ENCODE results near the gene CLSTN1. TPM values are rescaled to one million over a fixed set of nuclear protein-coding genes. Genes with fewer than 3 reads are reported as not detected.
"Not testable (repeated sequence)": the region's sequence is repeated elsewhere in the genome, so short reads cannot be mapped to it uniquely, and the experiment has no call there.

The CLSTN1 gene
- total RNA-seq, 1 experiment from 2014 or later, result 106 TPM

DNA sequence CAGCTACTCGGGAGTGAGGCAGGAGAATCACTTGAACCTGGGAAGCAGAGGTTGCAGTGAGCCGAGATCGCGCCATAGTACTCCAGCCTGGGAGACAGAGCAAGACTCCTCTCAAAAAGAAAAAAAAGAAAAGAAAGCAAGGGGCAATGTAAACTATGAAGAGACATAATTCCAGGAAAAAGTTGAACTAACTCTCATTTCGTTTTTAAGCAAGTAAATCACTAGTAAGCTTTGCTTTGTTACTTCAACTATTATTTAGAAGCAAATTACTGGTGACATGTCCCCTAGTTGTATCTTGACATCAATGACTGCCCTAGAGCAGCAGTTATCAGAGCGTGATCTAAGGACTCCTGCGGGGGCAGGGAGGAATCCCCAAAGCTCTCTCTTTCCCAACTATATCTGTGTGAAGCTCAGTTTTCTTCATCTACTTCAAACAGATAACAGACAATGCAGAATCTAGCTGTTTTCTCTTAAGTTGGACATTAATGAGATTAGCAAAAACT is 18.7 kb downstream of the CLSTN1 start:
- peak overlapping the region; percentile 89 for H3K27ac Mint-ChIP-seq (ENCODE audit: low read depth, unreplicated experiment)
- no peaks in the 10 kb centered on the region for H3K9me3 Mint-ChIP-seq (ENCODE audit: unreplicated experiment)
- peaks cover 23% of the 10 kb centered on the region for H3K4me1 Mint-ChIP-seq (ENCODE audit: insufficient read depth, unreplicated experiment)
- TF ChIP-seq, protein P1, sequence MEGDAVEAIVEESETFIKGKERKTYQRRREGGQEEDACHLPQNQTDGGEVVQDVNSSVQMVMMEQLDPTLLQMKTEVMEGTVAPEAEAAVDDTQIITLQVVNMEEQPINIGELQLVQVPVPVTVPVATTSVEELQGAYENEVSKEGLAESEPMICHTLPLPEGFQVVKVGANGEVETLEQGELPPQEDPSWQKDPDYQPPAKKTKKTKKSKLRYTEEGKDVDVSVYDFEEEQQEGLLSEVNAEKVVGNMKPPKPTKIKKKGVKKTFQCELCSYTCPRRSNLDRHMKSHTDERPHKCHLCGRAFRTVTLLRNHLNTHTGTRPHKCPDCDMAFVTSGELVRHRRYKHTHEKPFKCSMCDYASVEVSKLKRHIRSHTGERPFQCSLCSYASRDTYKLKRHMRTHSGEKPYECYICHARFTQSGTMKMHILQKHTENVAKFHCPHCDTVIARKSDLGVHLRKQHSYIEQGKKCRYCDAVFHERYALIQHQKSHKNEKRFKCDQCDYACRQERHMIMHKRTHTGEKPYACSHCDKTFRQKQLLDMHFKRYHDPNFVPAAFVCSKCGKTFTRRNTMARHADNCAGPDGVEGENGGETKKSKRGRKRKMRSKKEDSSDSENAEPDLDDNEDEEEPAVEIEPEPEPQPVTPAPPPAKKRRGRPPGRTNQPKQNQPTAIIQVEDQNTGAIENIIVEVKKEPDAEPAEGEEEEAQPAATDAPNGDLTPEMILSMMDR (IDR thresholded peaks at IDR 0.05; ENCODE audit: unreplicated experiment), result no peak
- ChIA-PET POLR2A (interaction anchor here (0.8 to 4.3 kb wide), 7 partner anchors 10 to 38 kb away, joined by 4 to 41 read pairs (median 7); partner anchors contain the start of gene CLSTN1), CTCF (interaction anchor here (0.6 to 3.2 kb wide), 9 partner anchors 11 to 69 kb away, joined by 3 to 16 read pairs (median 4); no protein-coding TSS in a partner anchor)
- no peaks in the 10 kb centered on the region for H3K27me3 Mint-ChIP-seq (ENCODE audit: insufficient read depth, unreplicated experiment)
- peak overlapping the region; percentile 16 for H3K4me3 Mint-ChIP-seq (ENCODE audit: unreplicated experiment)
- DNase-seq (ENCODE audit: unreplicated experiment), result no peak
- BruUV-seq (replicated peaks), result no TSS peak
- H3K36me3 Mint-ChIP-seq (ENCODE audit: insufficient read depth, unreplicated experiment), result peaks cover 5% of the 10 kb centered on the region
- intact Hi-C loops (cut with micrococcal nuclease), result no loop called here

DNA sequence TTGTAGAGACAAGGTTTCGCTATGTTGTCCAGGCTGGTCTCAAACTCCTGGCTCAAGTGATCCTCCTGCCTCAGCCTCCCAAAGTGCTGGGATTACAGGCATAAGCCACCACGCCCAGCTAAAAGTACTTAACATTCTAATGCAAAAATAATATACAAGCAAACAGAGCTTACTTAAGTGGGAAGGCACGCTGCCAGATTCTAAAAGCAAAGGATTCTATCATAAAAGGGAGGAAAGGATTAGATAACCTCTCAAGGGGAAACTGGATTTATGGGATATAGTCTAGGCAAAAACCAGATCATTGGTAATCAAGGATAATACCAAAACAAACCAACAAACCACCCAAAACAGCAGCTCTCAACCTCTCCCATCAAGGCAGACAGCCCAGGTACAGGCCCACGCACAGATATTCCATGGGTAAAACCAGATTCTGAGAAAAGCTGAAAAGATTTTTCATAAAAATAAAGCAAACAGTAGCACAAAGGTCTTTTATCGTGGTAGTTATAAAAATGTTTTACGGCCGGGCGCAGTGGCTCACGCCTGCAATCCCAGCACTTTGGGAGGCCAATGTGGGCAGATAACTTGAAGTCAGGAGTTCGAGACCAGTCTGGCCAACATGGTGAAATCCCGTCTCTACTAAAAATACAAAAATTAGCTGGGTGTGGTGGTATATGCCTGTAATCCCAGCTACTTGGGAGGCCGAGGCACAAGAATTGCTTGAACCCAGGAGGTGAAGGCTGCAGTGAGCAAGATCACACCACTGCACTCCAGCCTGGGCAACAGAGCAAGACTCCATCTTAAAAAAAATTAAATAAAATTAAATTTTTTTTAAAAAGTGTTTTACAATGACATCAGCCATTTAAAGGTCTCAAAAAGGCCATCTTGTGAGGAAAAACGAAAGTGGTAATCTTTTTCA is 20.5 kb downstream of the CLSTN1 start:
- H3K4me1 Mint-ChIP-seq (ENCODE audit: insufficient read depth, unreplicated experiment), result peaks cover 24% of the 10 kb centered on the region
- H3K27me3 Mint-ChIP-seq (ENCODE audit: insufficient read depth, unreplicated experiment); H3K36me3 Mint-ChIP-seq (ENCODE audit: insufficient read depth, unreplicated experiment); DNase-seq (ENCODE audit: unreplicated experiment); H3K9me3 Mint-ChIP-seq (ENCODE audit: unreplicated experiment); intact Hi-C loops (cut with micrococcal nuclease); BruUV-seq (replicated peaks); H3K27ac Mint-ChIP-seq (ENCODE audit: low read depth, unreplicated experiment); H3K4me3 Mint-ChIP-seq (ENCODE audit: unreplicated experiment): not testable (repeated sequence)
- ChIA-PET POLR2A (interaction anchor here (0.6 to 4.3 kb wide), 6 partner anchors 13 to 920 kb away, joined by 3 to 41 read pairs (median 3); no protein-coding TSS in a partner anchor), CTCF (interaction anchor here (0.6 to 4.3 kb wide), 4 partner anchors 11 to 153 kb away, joined by 3 to 22 read pairs (median 4); no protein-coding TSS in a partner anchor)

DNA sequence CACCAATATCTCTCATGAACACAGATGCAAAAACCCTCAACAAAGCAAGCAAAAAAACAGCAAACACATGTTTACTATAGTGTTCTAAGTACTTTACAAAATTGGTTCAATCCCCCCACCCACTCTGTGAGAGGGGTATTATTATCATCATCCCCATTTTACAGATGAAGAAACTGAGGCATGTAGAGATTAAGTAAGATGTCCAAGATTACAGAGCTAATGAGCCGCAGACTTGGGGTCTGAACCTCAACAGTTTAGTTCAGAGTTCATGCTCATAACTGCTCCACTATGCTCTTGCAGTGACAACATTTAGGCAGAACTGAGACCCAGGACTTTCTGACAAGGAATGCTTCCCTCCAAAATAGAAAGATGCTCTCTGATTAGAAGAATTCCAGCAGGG is 21.9 kb downstream of the CLSTN1 start:
- H3K36me3 Mint-ChIP-seq (ENCODE audit: insufficient read depth, unreplicated experiment), result no peaks in the 10 kb centered on the region
- no peak overlapping the region for H3K4me3 Mint-ChIP-seq (ENCODE audit: unreplicated experiment)
- H3K27ac Mint-ChIP-seq (ENCODE audit: low read depth, unreplicated experiment), result no peak overlapping the region
- intact Hi-C loops (cut with micrococcal nuclease), result no loop called here
- H3K9me3 Mint-ChIP-seq (ENCODE audit: unreplicated experiment), result no peaks in the 10 kb centered on the region
- DNase-seq (ENCODE audit: unreplicated experiment), result no peak
- no TSS peak for BruUV-seq (replicated peaks)
- H3K4me1 Mint-ChIP-seq (ENCODE audit: insufficient read depth, unreplicated experiment), result peaks cover 29% of the 10 kb centered on the region
- H3K27me3 Mint-ChIP-seq (ENCODE audit: insufficient read depth, unreplicated experiment), result no peaks in the 10 kb centered on the region
- TF ChIP-seq, protein P1 (IDR thresholded peaks at IDR 0.05; ENCODE audit: unreplicated experiment), result no peak
- ChIA-PET POLR2A (interaction anchor here (4.3 kb wide), 1 partner anchor 19 kb away, joined by 41 read pairs; no protein-coding TSS in a partner anchor), CTCF (interaction anchor here (1.3 to 4.3 kb wide), 2 partner anchors 17 to 67 kb away, joined by 4 to 22 read pairs; no protein-coding TSS in a partner anchor)

DNA sequence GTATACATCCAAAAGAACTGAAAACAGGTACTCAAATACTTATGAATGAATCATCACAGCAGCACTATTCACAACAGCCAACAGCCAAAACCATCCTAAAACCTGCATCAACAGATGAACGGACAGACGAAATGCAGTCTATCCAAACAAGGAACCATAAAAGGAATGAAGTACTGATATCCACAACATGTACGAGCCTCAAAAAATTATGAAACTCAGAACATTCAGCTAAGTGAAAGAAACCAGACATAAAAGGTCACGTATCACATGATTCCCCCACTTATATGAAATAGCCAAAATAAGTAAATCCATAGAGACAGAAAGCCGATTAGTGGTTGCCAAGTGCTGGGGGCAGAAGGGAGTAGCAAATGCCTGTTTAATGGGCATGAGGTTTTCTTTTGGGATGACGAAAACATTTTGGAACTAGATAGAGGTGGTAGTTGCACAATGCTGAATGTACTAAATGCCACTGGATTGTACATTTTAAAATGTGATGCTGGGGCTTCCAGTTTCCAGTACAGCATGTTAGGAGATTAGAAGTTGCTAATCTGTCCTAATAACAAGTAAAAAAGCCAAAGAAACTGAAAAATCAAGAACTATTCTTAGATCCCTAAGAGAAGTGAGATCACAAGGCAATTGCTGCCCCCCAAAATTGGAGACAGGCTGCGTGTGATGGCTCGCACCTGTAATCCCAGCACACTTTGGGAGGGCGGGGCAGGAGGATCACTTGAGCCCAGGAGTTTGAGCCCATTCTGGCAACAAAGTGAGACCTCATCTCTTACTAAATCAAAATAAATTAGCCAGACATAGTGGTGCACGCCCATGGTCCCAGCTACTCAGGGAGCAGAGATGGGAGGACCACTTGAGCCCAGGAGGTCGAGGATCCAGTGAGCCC is 25.3 kb downstream of the CLSTN1 start:
- Mint-ChIP-seq H3K4me3 (ENCODE audit: unreplicated experiment) (peak overlapping the region; percentile 59), H3K27me3 (ENCODE audit: insufficient read depth, unreplicated experiment) (no peaks in the 10 kb centered on the region), H3K27ac (ENCODE audit: low read depth, unreplicated experiment) (peak overlapping the region; percentile 88), H3K9me3 (ENCODE audit: unreplicated experiment) (no peaks in the 10 kb centered on the region), H3K4me1 (ENCODE audit: insufficient read depth, unreplicated experiment) (peaks cover 21% of the 10 kb centered on the region), H3K36me3 (ENCODE audit: insufficient read depth, unreplicated experiment) (no peaks in the 10 kb centered on the region)
- DNase-seq (ENCODE audit: unreplicated experiment), result peak; percentile 63
- TF ChIP-seq, protein P1 (IDR thresholded peaks at IDR 0.05; ENCODE audit: unreplicated experiment), result no peak
- CTCF ChIA-PET, result interaction anchor here (0.7 to 1.4 kb wide), 3 partner anchors 12 to 39 kb away, joined by 3 to 8 read pairs (median 4); no protein-coding TSS in a partner anchor
- POLR2A ChIA-PET, result interaction anchor here (1.2 to 1.8 kb wide), 4 partner anchors 24 to 145 kb away, joined by 4 to 7 read pairs (median 5); partner anchors contain the start of genes LZIC and NMNAT1
- BruUV-seq (replicated peaks), result no TSS peak
- intact Hi-C loops (cut with micrococcal nuclease), result no loop called here

Measured in MCF 10A (cell line).